AG04450 (cell line): ENCODE data around the gene INSL4. TPM values are rescaled to one million over a fixed set of nuclear protein-coding genes. Genes with fewer than 3 reads are reported as not detected.

Experiments used
- CTCF ChIA-PET: fragments of 300-600, 350-600 bp; formaldehyde crosslinking; extraction: SDS; loops from one replicate; lab custom pipeline; 2022; ENCODE audit warnings: antibody characterized with exemption, inconsistent platforms; lab: Charles Lee
- POLR2A ChIA-PET: fragments of 350-600 bp; formaldehyde crosslinking; extraction: SDS; loops from one replicate; lab custom pipeline; 2021; ENCODE audit warnings: antibody characterized with exemption, inconsistent platforms; lab: Yijun Ruan, JAX
- DNase-seq: peaks from one replicate; pipeline ENCODE4 v3.0.0-alpha.2; 2011; ENCODE audit warnings: low read depth, low spot score
- H3K27ac ChIP-seq: one replicate; pipeline ENCODE4 v1.5.1; 2012; ENCODE audit warnings: low read depth, low read length, control low read depth
- H3K27me3 ChIP-seq: one replicate; pipeline ENCODE4 v1.6.0; 2012; ENCODE audit warnings: low read length; ENCODE audit not compliant: control insufficient read depth, insufficient read depth
- H3K4me3 ChIP-seq: 2 replicates; pipeline ENCODE4 v1.5.1; 2011; ENCODE audit warnings: mild to moderate bottlenecking, low read depth, low read length, control low read depth
- H3K9me3 ChIP-seq: 2 replicates; pipeline ENCODE4 v1.5.1; 2012; ENCODE audit warnings: low read length; ENCODE audit not compliant: control insufficient read depth, insufficient read depth
- CTCF ChIP-seq: IDR thresholded peaks from 2 replicates; pipeline ENCODE4 v1.5.1; 2011; ENCODE audit warnings: low read depth, low read length, control low read depth, inconsistent platforms
- polyA plus RNA-seq: library from polyadenylated mRNA; depleted of rRNA; stranded (reverse); fragments of >200 nt; gene quantifications from 2 replicates; pipeline ENCODE4 v1.2.3, GENCODE V29; 2011

Gene INSL4
- polyA plus RNA-seq, 1 experiment: 0.05 TPM

GRCh38 chr9:5230554-5230953 lies 665 bp upstream of the INSL4 start:
- Histone ChIP-seq H3K9me3 (no peaks in the 10 kb centered on the region), H3K27me3 (no peaks in the 10 kb centered on the region), H3K27ac (no peak overlapping the region), H3K4me3 (no peak overlapping the region)
- ChIA-PET CTCF (no interaction called here), POLR2A (no interaction called here)
- no peak for TF ChIP-seq CTCF
- no peak for DNase-seq

GRCh38 chr9:5263351-5264218 lies 32.4 kb downstream of the INSL4 start:
- no peak for TF ChIP-seq CTCF
- POLR2A ChIA-PET: no interaction called here
- CTCF ChIA-PET: interaction anchor here (1.1 kb wide), 3 partner anchors 21 to 337 kb away, joined by 3 to 6 read pairs (median 3); no protein-coding TSS in a partner anchor
- no peaks in the 10 kb centered on the region for H3K27me3 ChIP-seq
- no peak overlapping the region for H3K4me3 ChIP-seq
- no peak for DNase-seq
- H3K9me3 ChIP-seq: no peaks in the 10 kb centered on the region
- no peak overlapping the region for H3K27ac ChIP-seq

- no peak for DNase-seq
- CTCF ChIA-PET: interaction anchor here (1.1 kb wide), 3 partner anchors 20 to 337 kb away, joined by 3 to 6 read pairs (median 3); no protein-coding TSS in a partner anchor
- no peak overlapping the region for H3K27ac ChIP-seq
- H3K27me3 ChIP-seq: no peaks in the 10 kb centered on the region
- POLR2A ChIA-PET: no interaction called here
- no peaks in the 10 kb centered on the region for H3K9me3 ChIP-seq
- no peak overlapping the region for H3K4me3 ChIP-seq
- TF ChIP-seq CTCF: no peak
Measured at GRCh38 chr9:5264219-5264595, 33.0 kb downstream of the INSL4 start.

GRCh38 chr9:5265939-5266338 lies 34.7 kb downstream of the INSL4 start:
- no peak overlapping the region for H3K4me3 ChIP-seq
- TF ChIP-seq CTCF: no peak
- H3K9me3 ChIP-seq: no peaks in the 10 kb centered on the region
- no peak for DNase-seq
- H3K27me3 ChIP-seq: no peaks in the 10 kb centered on the region
- H3K27ac ChIP-seq: no peak overlapping the region
- ChIA-PET CTCF (no interaction called here), POLR2A (no interaction called here)

- Histone ChIP-seq H3K27ac (no peak overlapping the region), H3K9me3 (no peaks in the 10 kb centered on the region), H3K4me3 (no peak overlapping the region), H3K27me3 (no peaks in the 10 kb centered on the region)
- ChIA-PET POLR2A (no interaction called here), CTCF (interaction anchor here (1.4 kb wide), 2 partner anchors 83 to 321 kb away, joined by 3 to 5 read pairs; no protein-coding TSS in a partner anchor)
- peak; percentile 3 for DNase-seq
- TF ChIP-seq CTCF: no peak
Measured at GRCh38 chr9:5269249-5269715, 38.1 kb downstream of the INSL4 start.
